Measurements from ENCODE around the gene CNTNAP2. TPM values are rescaled to one million over a fixed set of nuclear protein-coding genes. Genes with fewer than 3 reads are reported as not detected.

The CNTNAP2 gene
- total and polyA plus RNA-seq, 9 of the 15 experiments (the other 6 are each of a cell fraction or from before 2014, with no cell fraction given): 0.04 to 0.62 (median 0.09) TPM; not detected in 4

DNA sequence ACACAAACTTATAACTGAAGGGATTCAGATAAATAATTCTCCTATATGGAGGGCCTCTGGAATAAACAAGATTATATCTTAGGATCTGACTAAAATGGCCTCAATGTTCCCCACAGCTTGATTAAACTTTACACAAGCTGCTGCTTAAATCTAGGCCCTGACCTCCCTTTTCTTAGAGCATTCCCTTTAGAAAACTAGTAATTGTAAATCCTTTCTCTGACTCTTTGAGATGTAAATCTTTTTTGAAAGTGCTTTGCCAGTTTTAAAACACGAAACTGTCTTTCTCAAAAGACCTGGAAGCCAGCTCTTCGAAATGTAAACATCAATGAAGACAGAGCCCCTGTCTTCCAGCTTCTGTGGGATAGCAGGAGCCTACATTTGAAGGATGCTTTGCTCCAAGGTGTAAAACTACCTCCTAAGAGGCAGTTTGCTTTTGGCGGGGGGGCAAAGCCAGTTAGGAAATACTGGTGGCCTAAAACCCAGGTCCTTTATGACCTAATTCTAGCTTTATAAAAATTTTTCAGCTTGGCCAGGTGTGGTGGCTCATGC is 758.7 kb downstream of the CNTNAP2 start:
- Histone ChIP-seq H3K79me2 (ENCODE audit: control insufficient read depth, insufficient read depth, low read length) (no peaks in the 10 kb centered on the region), H4K20me1 (replicated peaks; ENCODE audit: control insufficient read depth, insufficient read depth, low read length) (no peaks in the 10 kb centered on the region), H2AFZ (ENCODE audit: low read depth, low read length) (no peak overlapping the region), H3K9me3 (replicated peaks; ENCODE audit: control insufficient read depth, insufficient read depth, low read depth, low read length) (no peaks in the 10 kb centered on the region), H3K9ac (ENCODE audit: insufficient read depth in 1 of 2, low read depth in 2 of 2, low read length in 2 of 2) (no peak overlapping the region), H3K4me2 (ENCODE audit: insufficient read depth, low read length) (no peak overlapping the region), H3K36me3 (ENCODE audit: control insufficient read depth, insufficient read depth, low read length) (no peaks in the 10 kb centered on the region), H3K4me3 (no peak overlapping the region), H3K4me1 (replicated peaks in 1 of 2; ENCODE audit: control insufficient read depth in 2 of 2, insufficient read depth in 2 of 2, low read length in 2 of 2) (no peaks in the 10 kb centered on the region), H3K27me3 (ENCODE audit: control insufficient read depth in 2 of 2, insufficient read depth in 2 of 2, low read length in 2 of 2) (no peaks in the 10 kb centered on the region), H3K9me1 (ENCODE audit: control insufficient read depth, insufficient read depth, low read length) (no peaks in the 10 kb centered on the region), H3K27ac (ENCODE audit: extremely low read depth, low read depth, low read length) (no peak overlapping the region)
- FAIRE-seq: no peak
- 2% methylated on average over 3 of the region's 3 CpGs for WGBS (ENCODE audit: insufficient coverage, low coverage, missing lambda C conversion rate)
- ChIA-PET CTCF (ENCODE audit: low intra/inter-chr PET ratio) (no interaction called here), POLR2A (no interaction called here)
- intact Hi-C loops (cut with micrococcal nuclease): no loop called here
- in situ Hi-C loops (cut with MboI): no loop called here
- ATAC-seq: no peak
- TF ChIP-seq, protein P1, sequence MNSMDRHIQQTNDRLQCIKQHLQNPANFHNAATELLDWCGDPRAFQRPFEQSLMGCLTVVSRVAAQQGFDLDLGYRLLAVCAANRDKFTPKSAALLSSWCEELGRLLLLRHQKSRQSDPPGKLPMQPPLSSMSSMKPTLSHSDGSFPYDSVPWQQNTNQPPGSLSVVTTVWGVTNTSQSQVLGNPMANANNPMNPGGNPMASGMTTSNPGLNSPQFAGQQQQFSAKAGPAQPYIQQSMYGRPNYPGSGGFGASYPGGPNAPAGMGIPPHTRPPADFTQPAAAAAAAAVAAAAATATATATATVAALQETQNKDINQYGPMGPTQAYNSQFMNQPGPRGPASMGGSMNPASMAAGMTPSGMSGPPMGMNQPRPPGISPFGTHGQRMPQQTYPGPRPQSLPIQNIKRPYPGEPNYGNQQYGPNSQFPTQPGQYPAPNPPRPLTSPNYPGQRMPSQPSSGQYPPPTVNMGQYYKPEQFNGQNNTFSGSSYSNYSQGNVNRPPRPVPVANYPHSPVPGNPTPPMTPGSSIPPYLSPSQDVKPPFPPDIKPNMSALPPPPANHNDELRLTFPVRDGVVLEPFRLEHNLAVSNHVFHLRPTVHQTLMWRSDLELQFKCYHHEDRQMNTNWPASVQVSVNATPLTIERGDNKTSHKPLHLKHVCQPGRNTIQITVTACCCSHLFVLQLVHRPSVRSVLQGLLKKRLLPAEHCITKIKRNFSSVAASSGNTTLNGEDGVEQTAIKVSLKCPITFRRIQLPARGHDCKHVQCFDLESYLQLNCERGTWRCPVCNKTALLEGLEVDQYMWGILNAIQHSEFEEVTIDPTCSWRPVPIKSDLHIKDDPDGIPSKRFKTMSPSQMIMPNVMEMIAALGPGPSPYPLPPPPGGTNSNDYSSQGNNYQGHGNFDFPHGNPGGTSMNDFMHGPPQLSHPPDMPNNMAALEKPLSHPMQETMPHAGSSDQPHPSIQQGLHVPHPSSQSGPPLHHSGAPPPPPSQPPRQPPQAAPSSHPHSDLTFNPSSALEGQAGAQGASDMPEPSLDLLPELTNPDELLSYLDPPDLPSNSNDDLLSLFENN (IDR thresholded peaks at IDR 0.05; ENCODE audit: low read depth in 2 of 2, low read length in 2 of 2): no peak
- TF ChIP-seq HDAC2 (IDR thresholded peaks at IDR 0.05): no peak
- TF ChIP-seq L3MBTL2 (IDR thresholded peaks at IDR 0.05): no peak
- TF ChIP-seq ERF (CRISPR knock-in tag; IDR thresholded peaks at IDR 0.05): no peak
- no peak for TF ChIP-seq ZNF140 (CRISPR knock-in tag; IDR thresholded peaks at IDR 0.05)
- no peak for TF ChIP-seq PURB (CRISPR knock-in tag; IDR thresholded peaks at IDR 0.05; ENCODE audit: low read depth)
- no peak for TF ChIP-seq DIDO1 (tag; IDR thresholded peaks at IDR 0.05; ENCODE audit: low read depth)
- TF ChIP-seq ZNF583 (CRISPR knock-in tag; IDR thresholded peaks at IDR 0.05): no peak
- no peak for TF ChIP-seq PHTF2 (CRISPR knock-in tag; IDR thresholded peaks at IDR 0.05)
- no peak for TF ChIP-seq SREBF2 (CRISPR knock-in tag; IDR thresholded peaks at IDR 0.05)
- TF ChIP-seq ZNF23 (CRISPR knock-in tag; IDR thresholded peaks at IDR 0.05): no peak
- TF ChIP-seq TCF7 (IDR thresholded peaks at IDR 0.05; ENCODE audit: borderline replicate concordance): no peak
- TF ChIP-seq POLR2AphosphoS5 (IDR thresholded peaks at IDR 0.05; ENCODE audit: control insufficient read depth, insufficient read depth, low read depth, low read length): no peak
- no peak for TF ChIP-seq ELF2 (CRISPR knock-in tag; IDR thresholded peaks at IDR 0.05)
- TF ChIP-seq ZNF764 (CRISPR knock-in tag; IDR thresholded peaks at IDR 0.05; ENCODE audit: low read depth): no peak
- TF ChIP-seq TBL1XR1 (IDR thresholded peaks at IDR 0.05; ENCODE audit: low read length in 2 of 2): no peak
- TF ChIP-seq MCM3 (IDR thresholded peaks at IDR 0.05): no peak
- no peak for TF ChIP-seq SMARCA5 (IDR thresholded peaks at IDR 0.05)
- no peak for TF ChIP-seq CCNT2 (IDR thresholded peaks at IDR 0.05; ENCODE audit: borderline replicate concordance, extremely low read depth, insufficient read length, low read depth, low read length)
- no peak for DNase-seq (ENCODE audit: extremely low read depth in 1 of 4, low spot score in 3 of 4)
- BruUV-seq (replicated peaks): no TSS peak
